ENCODE results near the gene CHSY3. TPM values are rescaled to one million over a fixed set of nuclear protein-coding genes. Genes with fewer than 3 reads are reported as not detected.

The CHSY3 gene
- total RNA-seq, 4 donors from 2014 or later: 0.51 to 7.8 (median 2.2) TPM

- no peak overlapping the region for H3K27ac ChIP-seq
Observed at GRCh38 chr5:130141659-130142320, 237.5 kb downstream of the CHSY3 start.

GRCh38 chr5:130151239-130151638 lies 247.0 kb downstream of the CHSY3 start:
- intact Hi-C loops (cut with DNase I; ENCODE audit: low total_unique reads): no loop called here
- TF ChIP-seq POLR2A (IDR thresholded peaks at IDR 0.05) (no peak), CTCF (IDR thresholded peaks at IDR 0.05 in 4 of 5, conservative IDR thresholded peaks at IDR 0.05 in 1 of 5) (no peak)
- in situ Hi-C loops (cut with MboI; ENCODE audit: low sequenced_read_pairs in 4 of 4): no loop called here
- Histone ChIP-seq H3K9me3 (no peaks in the 10 kb centered on the region), H3K27ac (no peak overlapping the region), H3K4me1 (peaks cover 0 to 4% of the 10 kb centered on the region in 2 donors), H3K36me3 (no peaks in the 10 kb centered on the region), H3K27me3 (no peaks in the 10 kb centered on the region), H3K4me3 (no peak overlapping the region)
- no peak for DNase-seq
- no peak for ATAC-seq

More at GRCh38 chr5:130141659-130142320, 237.5 kb downstream of the CHSY3 start:
- ATAC-seq: no peak
- no peak for DNase-seq
- no peaks in the 10 kb centered on the region for H3K9me3 ChIP-seq
- H3K36me3 ChIP-seq: no peaks in the 10 kb centered on the region
- H3K4me1 ChIP-seq: no peaks in the 10 kb centered on the region
- intact Hi-C loops (cut with DNase I; ENCODE audit: low total_unique reads): loop anchor here (2.0 kb wide), 1 partner anchor 239 kb away; no protein-coding TSS in a partner anchor
- H3K27me3 ChIP-seq: no peaks in the 10 kb centered on the region
- in situ Hi-C loops (cut with MboI; ENCODE audit: low sequenced_read_pairs in 4 of 4): no loop called here
- no peak overlapping the region for H3K4me3 ChIP-seq
- peak in 2 of 5 experiments; percentile 40 to 49 for TF ChIP-seq CTCF (IDR thresholded peaks at IDR 0.05 in 4 of 5, conservative IDR thresholded peaks at IDR 0.05 in 1 of 5)
- TF ChIP-seq POLR2A (IDR thresholded peaks at IDR 0.05): no peak

GRCh38 chr5:130155345-130156011 lies 251.2 kb downstream of the CHSY3 start:
- Histone ChIP-seq H3K27ac (no peak overlapping the region), H3K4me1 (peaks cover 0 to 4% of the 10 kb centered on the region in 2 donors), H3K9me3 (no peaks in the 10 kb centered on the region), H3K36me3 (no peaks in the 10 kb centered on the region), H3K4me3 (no peak overlapping the region), H3K27me3 (no peaks in the 10 kb centered on the region)
- intact Hi-C loops (cut with DNase I; ENCODE audit: low total_unique reads): no loop called here
- TF ChIP-seq POLR2A (IDR thresholded peaks at IDR 0.05) (no peak), CTCF (IDR thresholded peaks at IDR 0.05 in 4 of 5, conservative IDR thresholded peaks at IDR 0.05 in 1 of 5) (no peak)
- in situ Hi-C loops (cut with MboI; ENCODE audit: low sequenced_read_pairs in 4 of 4): no loop called here
- no peak for ATAC-seq
- DNase-seq: no peak

- intact Hi-C loops (cut with DNase I; ENCODE audit: low total_unique reads) (no loop called here), in situ Hi-C loops (cut with MboI; ENCODE audit: low sequenced_read_pairs in 4 of 4) (no loop called here)
- no peak for TF ChIP-seq POLR2A (IDR thresholded peaks at IDR 0.05)
- TF ChIP-seq CTCF (IDR thresholded peaks at IDR 0.05 in 4 of 5, conservative IDR thresholded peaks at IDR 0.05 in 1 of 5): no peak
- Histone ChIP-seq H3K27me3 (no peaks in the 10 kb centered on the region), H3K4me3 (no peak overlapping the region), H3K27ac (no peak overlapping the region), H3K4me1 (peaks cover 0 to 4% of the 10 kb centered on the region in 2 donors), H3K36me3 (no peaks in the 10 kb centered on the region), H3K9me3 (no peaks in the 10 kb centered on the region)
- DNase-seq (no peak), ATAC-seq (no peak)
Observed at GRCh38 chr5:130158036-130158435, 253.8 kb downstream of the CHSY3 start.

Data from gastrocnemius medialis (tissue), 4 donors.